GM23248 (cell line): ENCODE measurements around the gene SYNPO.

Source experiments
- EZH2 ChIP-seq: fragments of 200-600 bp; sonication (generic); IDR thresholded peaks from 2 replicates; pipeline ENCODE4 v1.6.1; 2018; ENCODE audit warnings: antibody characterized with exemption, mild to moderate bottlenecking; ENCODE audit not compliant: insufficient read depth, poor library complexity, severe bottlenecking
- EZH2phosphoT487 ChIP-seq: fragments of 200-600 bp; sonication (generic); IDR thresholded peaks from 2 replicates; pipeline ENCODE4 v1.6.1; 2018; ENCODE audit warnings: antibody characterized with exemption, moderate library complexity, mild to moderate bottlenecking, low read depth; ENCODE audit not compliant: insufficient read depth

DNA sequence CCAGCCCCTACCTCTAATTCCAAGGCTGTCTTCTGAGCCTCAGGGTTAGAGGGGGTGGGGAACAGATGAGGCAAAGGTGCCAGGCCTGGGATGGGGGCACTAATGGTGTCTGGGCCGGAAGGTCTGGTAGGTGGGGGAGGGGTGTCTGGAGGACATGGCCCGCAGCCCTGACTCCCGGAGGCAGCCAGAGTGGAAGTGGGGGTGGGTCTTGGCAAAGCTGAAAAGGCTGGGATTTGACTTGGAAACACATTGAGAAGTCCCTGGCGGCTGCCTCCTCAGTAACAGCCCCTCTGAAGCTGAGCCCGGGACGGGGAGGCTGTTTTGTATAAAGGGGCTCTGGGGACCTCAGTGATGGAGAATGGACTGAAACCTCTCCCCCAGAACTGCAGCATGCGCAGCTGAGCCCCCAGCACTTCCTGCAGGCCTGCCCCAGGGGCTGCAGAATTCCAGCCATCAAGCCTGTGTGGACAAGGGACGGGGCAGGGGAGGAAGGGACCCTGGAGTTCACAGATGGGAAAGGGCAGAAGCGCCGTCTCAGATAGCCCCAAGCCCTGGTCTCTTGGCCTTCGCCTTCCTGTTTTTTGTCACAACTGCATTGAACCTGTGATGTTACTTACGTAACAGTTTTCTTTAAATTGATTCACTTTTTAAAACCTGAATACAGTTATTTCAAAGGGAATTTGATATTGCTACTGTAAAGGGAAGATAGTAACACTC, 49.3 kb upstream of the SYNPO start:
- TF ChIP-seq EZH2 (no peak), EZH2phosphoT487 (no peak)
